H1 (cell line): Measurements from ENCODE around the gene RGL3.

Experiments
- BRCA1 ChIP-seq: IDR thresholded peaks from 2 replicates; pipeline ENCODE4 v1.6.1; 2012; ENCODE audit warnings: low read depth, low read length, improper control_type of control experiment
- EGR1 ChIP-seq: IDR thresholded peaks from 2 replicates; pipeline ENCODE4 v1.6.1; 2011; ENCODE audit warnings: low read depth, low read length, borderline replicate concordance
- EP300 ChIP-seq, 2 experiments: IDR thresholded peaks; 1 replicate in 1 of 2; 2 replicates in 1 of 2; pipeline ENCODE4 v1.6.1; 2011 to 2012; ENCODE audit warnings: low read depth in 2 of 2, low read length in 2 of 2, mild to moderate bottlenecking in 2 of 2, borderline replicate concordance in 1 of 2, inconsistent platforms in 1 of 2, moderate library complexity in 1 of 2
- MAFK ChIP-seq: IDR thresholded peaks from 2 replicates; pipeline ENCODE4 v1.6.1; 2012; ENCODE audit warnings: low read depth, mild to moderate bottlenecking, improper control_type of control experiment, low read length
- POLR2A ChIP-seq, 2 experiments: IDR thresholded peaks; 1 replicate in 1 of 2; 2 replicates in 1 of 2; pipeline ENCODE4 v1.6.1; 2011; ENCODE audit warnings: low read depth in 2 of 2, low read length in 2 of 2, mild to moderate bottlenecking in 2 of 2; ENCODE audit errors: control extremely low read depth in 1 of 2
- RBBP5 ChIP-seq: IDR thresholded peaks from 2 replicates; pipeline ENCODE4 v1.7.1; 2012; ENCODE audit warnings: low read depth, mild to moderate bottlenecking, inconsistent platforms, low read length, moderate library complexity, borderline replicate concordance
- TAF1 ChIP-seq: IDR thresholded peaks from 2 replicates; pipeline ENCODE4 v1.6.1; 2011; ENCODE audit warnings: mild to moderate bottlenecking, low read depth, low read length
- YY1 ChIP-seq: IDR thresholded peaks from 2 replicates; pipeline ENCODE4 v1.6.1; 2011; ENCODE audit warnings: low read depth, mild to moderate bottlenecking, low read length
- TF ChIP-seq, protein P1 (sequence below), 3 experiments: IDR thresholded peaks; 1 replicate in 2 of 3; 2 replicates in 1 of 3; pipeline versions ENCODE4 v1.5.1 to v1.6.1; 2011; ENCODE audit warnings: low read length in 3 of 3, mild to moderate bottlenecking in 3 of 3, inconsistent platforms in 2 of 3, low read depth in 1 of 3, moderate library complexity in 1 of 3; ENCODE audit not compliant: insufficient read depth in 1 of 3; ENCODE audit errors: control extremely low read depth in 1 of 3
- TF ChIP-seq, protein P2 (sequence below): IDR thresholded peaks from 2 replicates; pipeline ENCODE4 v1.6.1; 2011; ENCODE audit warnings: low read depth, mild to moderate bottlenecking, low read length; ENCODE audit not compliant: insufficient read depth

DNA sequence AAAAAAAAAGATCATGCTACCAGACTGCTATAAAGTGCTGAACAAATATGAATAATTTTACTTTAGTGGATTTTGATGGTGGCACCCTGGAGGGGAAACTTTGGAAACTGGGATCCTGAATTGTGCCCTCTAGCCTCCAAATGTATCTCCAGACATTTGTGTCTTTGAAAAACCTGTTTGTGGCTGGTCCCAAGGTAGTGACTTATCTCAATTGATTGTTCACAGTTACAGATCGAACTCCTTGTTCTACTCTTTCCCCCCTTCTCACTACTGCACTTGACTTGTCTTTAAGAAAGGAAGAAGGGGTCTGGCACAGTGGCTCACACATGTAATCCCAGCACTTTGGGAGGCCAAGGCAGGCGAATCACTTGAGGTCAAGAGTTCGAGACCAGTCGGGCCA is 10.5 kb downstream of the RGL3 start:
- TF ChIP-seq YY1, result no peak
- no peak for TF ChIP-seq TAF1
- no peak for TF ChIP-seq EP300 (IDR thresholded peaks at IDR 0.05; ENCODE audit: borderline replicate concordance in 1 of 2, low read depth in 2 of 2, low read length in 2 of 2)
- TF ChIP-seq POLR2A (IDR thresholded peaks at IDR 0.05; ENCODE audit: control extremely low read depth in 1 of 2, low read depth in 2 of 2, low read length in 2 of 2), result no peak
- no peak for TF ChIP-seq EGR1
- TF ChIP-seq, protein P1, sequence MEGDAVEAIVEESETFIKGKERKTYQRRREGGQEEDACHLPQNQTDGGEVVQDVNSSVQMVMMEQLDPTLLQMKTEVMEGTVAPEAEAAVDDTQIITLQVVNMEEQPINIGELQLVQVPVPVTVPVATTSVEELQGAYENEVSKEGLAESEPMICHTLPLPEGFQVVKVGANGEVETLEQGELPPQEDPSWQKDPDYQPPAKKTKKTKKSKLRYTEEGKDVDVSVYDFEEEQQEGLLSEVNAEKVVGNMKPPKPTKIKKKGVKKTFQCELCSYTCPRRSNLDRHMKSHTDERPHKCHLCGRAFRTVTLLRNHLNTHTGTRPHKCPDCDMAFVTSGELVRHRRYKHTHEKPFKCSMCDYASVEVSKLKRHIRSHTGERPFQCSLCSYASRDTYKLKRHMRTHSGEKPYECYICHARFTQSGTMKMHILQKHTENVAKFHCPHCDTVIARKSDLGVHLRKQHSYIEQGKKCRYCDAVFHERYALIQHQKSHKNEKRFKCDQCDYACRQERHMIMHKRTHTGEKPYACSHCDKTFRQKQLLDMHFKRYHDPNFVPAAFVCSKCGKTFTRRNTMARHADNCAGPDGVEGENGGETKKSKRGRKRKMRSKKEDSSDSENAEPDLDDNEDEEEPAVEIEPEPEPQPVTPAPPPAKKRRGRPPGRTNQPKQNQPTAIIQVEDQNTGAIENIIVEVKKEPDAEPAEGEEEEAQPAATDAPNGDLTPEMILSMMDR (IDR thresholded peaks at IDR 0.05; ENCODE audit: control extremely low read depth in 1 of 3, insufficient read depth in 1 of 3, low read depth in 1 of 3, low read length in 3 of 3), result no peak
- TF ChIP-seq BRCA1, result no peak
- TF ChIP-seq MAFK, result no peak
- no peak for TF ChIP-seq RBBP5
- TF ChIP-seq, protein P2, sequence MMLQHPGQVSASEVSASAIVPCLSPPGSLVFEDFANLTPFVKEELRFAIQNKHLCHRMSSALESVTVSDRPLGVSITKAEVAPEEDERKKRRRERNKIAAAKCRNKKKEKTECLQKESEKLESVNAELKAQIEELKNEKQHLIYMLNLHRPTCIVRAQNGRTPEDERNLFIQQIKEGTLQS, result no peak
